ENCODE data around the gene CDC42BPA. TPM values are rescaled to one million over a fixed set of nuclear protein-coding genes. Genes with fewer than 3 reads are reported as not detected.

The CDC42BPA gene
- total RNA-seq, 4 donors from 2014 or later, result 49.0 to 102 (median 54.2) TPM

DNA sequence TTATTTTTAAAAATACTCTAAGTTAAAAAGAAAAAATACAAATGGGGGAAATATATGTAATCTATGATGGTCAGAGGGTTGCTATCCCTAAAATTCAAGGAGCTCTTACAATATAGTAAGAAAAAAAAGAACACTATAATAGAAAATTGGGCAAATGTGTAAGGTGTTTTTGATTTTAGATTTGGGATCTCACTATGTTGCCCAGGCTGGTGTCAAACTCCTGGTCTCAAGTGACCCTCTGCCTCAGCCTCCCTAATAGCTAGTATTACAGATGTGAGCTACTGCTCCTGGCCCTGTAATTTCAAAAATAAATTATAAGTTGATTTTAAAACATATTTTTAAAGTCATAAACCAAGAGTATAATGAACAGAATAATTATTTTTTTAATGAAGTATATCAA lies 45.9 kb downstream of the CDC42BPA start:
- Histone ChIP-seq H3K36me3 (no peaks in the 10 kb centered on the region), H3K4me3 (no peak overlapping the region), H3K27me3 (no peaks in the 10 kb centered on the region), H3K4me1 (peaks cover 0 to 15% (median 0%) of the 10 kb centered on the region in 4 donors), H3K27ac (no peak overlapping the region), H3K9me3 (no peaks in the 10 kb centered on the region)
- in situ Hi-C loops (cut with MboI; ENCODE audit: low pct_ligation_motif_present in 1 of 4, low pct_unique_long_range_greater_than_20kb in 1 of 4, low sequenced_read_pairs in 3 of 4) (no loop called here), intact Hi-C loops (cut with DNase I; ENCODE audit: low total_unique reads) (no loop called here)
- no peak for DNase-seq
- TF ChIP-seq EP300 (IDR thresholded peaks at IDR 0.05; ENCODE audit: low read depth) (no peak), POLR2A (IDR thresholded peaks at IDR 0.05) (no peak), CTCF (IDR thresholded peaks at IDR 0.05) (no peak), POLR2AphosphoS5 (IDR thresholded peaks at IDR 0.05) (no peak)

GRCh38 chr1:227270554-227270953 lies 47.7 kb downstream of the CDC42BPA start:
- 66 to 70% methylated on average over 2 of the region's 2 CpGs for WGBS, 2 donors (ENCODE audit: low coverage in 1 of 2)

DNA sequence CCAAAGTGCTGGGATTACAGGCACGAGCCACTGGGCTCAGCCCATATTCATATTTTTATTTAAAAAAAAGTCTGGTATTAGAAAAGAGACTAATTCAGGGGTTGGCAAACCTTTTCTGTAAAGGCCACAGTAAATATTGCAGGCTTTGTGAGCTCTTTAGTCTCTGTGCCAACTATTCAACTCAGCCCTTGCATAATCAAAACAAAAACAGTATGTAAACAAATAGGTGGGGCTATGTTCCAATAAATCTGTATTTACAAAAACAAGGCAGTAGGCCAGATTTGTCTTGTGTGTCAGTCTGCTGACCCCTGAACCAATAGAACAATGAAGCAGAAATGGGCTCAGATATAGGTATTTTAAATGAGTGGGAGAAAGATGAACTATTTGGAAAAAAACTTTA lies 49.3 kb downstream of the CDC42BPA start:
- Histone ChIP-seq H3K9me3 (no peaks in the 10 kb centered on the region), H3K4me3 (no peak overlapping the region), H3K4me1 (peaks cover 0 to 20% (median 0%) of the 10 kb centered on the region in 4 donors), H3K27ac (no peak overlapping the region), H3K36me3 (no peaks in the 10 kb centered on the region), H3K27me3 (no peaks in the 10 kb centered on the region)
- DNase-seq, result no peak
- TF ChIP-seq EP300 (IDR thresholded peaks at IDR 0.05; ENCODE audit: low read depth) (no peak), POLR2AphosphoS5 (IDR thresholded peaks at IDR 0.05) (no peak), CTCF (IDR thresholded peaks at IDR 0.05) (no peak), POLR2A (IDR thresholded peaks at IDR 0.05) (no peak)
- 42% methylated on average over 1 of the region's 1 CpG; no CpG with 5 or more reads in 1 of the 2 donors for WGBS, 2 donors (ENCODE audit: low coverage in 1 of 2)
- intact Hi-C loops (cut with DNase I; ENCODE audit: low total_unique reads) (no loop called here), in situ Hi-C loops (cut with MboI; ENCODE audit: low pct_ligation_motif_present in 1 of 4, low pct_unique_long_range_greater_than_20kb in 1 of 4, low sequenced_read_pairs in 3 of 4) (no loop called here)

More at GRCh38 chr1:227270554-227270953, 47.7 kb downstream of the CDC42BPA start:
- Histone ChIP-seq H3K36me3 (no peaks in the 10 kb centered on the region), H3K4me1 (peaks cover 0 to 20% (median 0%) of the 10 kb centered on the region in 4 donors), H3K9me3 (no peaks in the 10 kb centered on the region), H3K27ac (no peak overlapping the region), H3K4me3 (no peak overlapping the region), H3K27me3 (no peaks in the 10 kb centered on the region)
- DNase-seq, result no peak
- intact Hi-C loops (cut with DNase I; ENCODE audit: low total_unique reads) (no loop called here), in situ Hi-C loops (cut with MboI; ENCODE audit: low pct_ligation_motif_present in 1 of 4, low pct_unique_long_range_greater_than_20kb in 1 of 4, low sequenced_read_pairs in 3 of 4) (no loop called here)
- TF ChIP-seq POLR2A (IDR thresholded peaks at IDR 0.05) (no peak), POLR2AphosphoS5 (IDR thresholded peaks at IDR 0.05) (no peak), CTCF (IDR thresholded peaks at IDR 0.05) (no peak), EP300 (IDR thresholded peaks at IDR 0.05; ENCODE audit: low read depth) (no peak)

DNA sequence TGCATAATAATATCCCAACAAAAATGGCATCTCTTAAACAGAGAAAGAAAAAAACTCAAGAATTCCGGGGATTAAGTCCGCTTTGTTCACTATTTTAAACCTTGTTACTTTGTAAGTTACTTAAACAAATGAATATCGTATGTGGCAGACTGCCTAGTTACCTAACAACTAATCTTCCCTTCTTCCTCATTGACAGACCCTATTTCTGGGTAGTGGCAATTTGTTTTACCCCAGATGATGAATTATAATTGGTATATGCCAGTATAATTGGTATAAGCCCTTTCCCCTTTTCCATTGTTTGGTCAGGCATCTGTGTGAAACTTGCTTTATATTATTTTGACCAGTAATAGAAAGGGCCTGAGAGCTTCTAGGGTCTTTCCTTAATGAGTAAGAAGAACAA lies 52.4 kb downstream of the CDC42BPA start:
- no peak for DNase-seq
- TF ChIP-seq EP300 (IDR thresholded peaks at IDR 0.05; ENCODE audit: low read depth) (no peak), POLR2A (IDR thresholded peaks at IDR 0.05) (no peak), CTCF (IDR thresholded peaks at IDR 0.05) (no peak)
- H3K4me3 ChIP-seq, result no peak overlapping the region
- peaks cover 0 to 20% (median 0%) of the 10 kb centered on the region in 4 donors for H3K4me1 ChIP-seq
- H3K27ac ChIP-seq, result no peak overlapping the region
- WGBS, 2 donors (ENCODE audit: low coverage in 1 of 2), result 91 to 93% methylated on average over 2 to 3 of the region's 3 CpGs
- no peaks in the 10 kb centered on the region for H3K36me3 ChIP-seq
- no peaks in the 10 kb centered on the region for H3K27me3 ChIP-seq
- no peaks in the 10 kb centered on the region for H3K9me3 ChIP-seq
- intact Hi-C loops (cut with DNase I; ENCODE audit: low total_unique reads), result no loop called here
- in situ Hi-C loops (cut with MboI; ENCODE audit: low pct_ligation_motif_present in 1 of 4, low pct_unique_long_range_greater_than_20kb in 1 of 4, low sequenced_read_pairs in 3 of 4), result no loop called here
